ENCODE data around the gene ANKRD11. TPM values are rescaled to one million over a fixed set of nuclear protein-coding genes. Genes with fewer than 3 reads are reported as not detected.
A peak's percentile ranks its signal among the peaks of the same experiment; 100 is the strongest.

The ANKRD11 gene
- total and polyA plus RNA-seq, 7 donors: 30.6 to 161 (median 42.8) TPM

- intact Hi-C loops (cut with DNase I): loop anchor here (5.0 kb wide), 1 partner anchor 42 kb away; no protein-coding TSS in a partner anchor
- H3K27me3 ChIP-seq: no peaks in the 10 kb centered on the region
- peak overlapping the region in 1 of 4 donors; percentile 56 for H3K27ac ChIP-seq
- peaks cover 0 to 67% (median 62%) of the 10 kb centered on the region in 4 donors for H3K4me1 ChIP-seq
- no peaks in the 10 kb centered on the region for H3K9me3 ChIP-seq
- no peak for DNase-seq
- H3K36me3 ChIP-seq: no peaks in the 10 kb centered on the region
- TF ChIP-seq CTCF (IDR thresholded peaks at IDR 0.05) (no peak), EP300 (IDR thresholded peaks at IDR 0.05) (no peak), POLR2AphosphoS5 (IDR thresholded peaks at IDR 0.05) (no peak), POLR2A (IDR thresholded peaks at IDR 0.05) (no peak)
- H3K4me3 ChIP-seq: no peak overlapping the region
- WGBS, 2 donors: 78 to 86% methylated on average over 16 of the region's 16 CpGs
Observed at GRCh38 chr16:89355007-89355406, 135.4 kb downstream of the ANKRD11 start.

- intact Hi-C loops (cut with DNase I): no loop called here
- WGBS, 2 donors: 20 to 66% methylated on average over 6 of the region's 6 CpGs
- Histone ChIP-seq H3K4me1 (peaks cover 0 to 60% (median 55%) of the 10 kb centered on the region in 4 donors), H3K4me3 (no peak overlapping the region), H3K36me3 (no peaks in the 10 kb centered on the region), H3K27ac (peak overlapping the region in 1 of 4 donors; percentile 56), H3K27me3 (no peaks in the 10 kb centered on the region), H3K9me3 (no peaks in the 10 kb centered on the region)
- no peak for DNase-seq
- TF ChIP-seq POLR2A (IDR thresholded peaks at IDR 0.05) (no peak), EP300 (IDR thresholded peaks at IDR 0.05) (no peak), CTCF (IDR thresholded peaks at IDR 0.05) (no peak), POLR2AphosphoS5 (IDR thresholded peaks at IDR 0.05) (no peak)
Observed at GRCh38 chr16:89354325-89354724, 136.0 kb downstream of the ANKRD11 start.

GRCh38 chr16:89352091-89352681 lies 138.2 kb downstream of the ANKRD11 start:
- no peak overlapping the region for H3K4me3 ChIP-seq
- TF ChIP-seq CTCF (IDR thresholded peaks at IDR 0.05): no peak
- no peak for TF ChIP-seq EP300 (IDR thresholded peaks at IDR 0.05)
- no peaks in the 10 kb centered on the region for H3K27me3 ChIP-seq
- H3K9me3 ChIP-seq: no peaks in the 10 kb centered on the region
- peak overlapping the region in 2 of 4 donors; percentile 32 to 56 for H3K27ac ChIP-seq
- WGBS, 2 donors: 88 to 93% methylated on average over 13 of the region's 13 CpGs
- intact Hi-C loops (cut with DNase I): no loop called here
- H3K4me1 ChIP-seq: peaks cover 0 to 39% (median 33%) of the 10 kb centered on the region in 4 donors
- H3K36me3 ChIP-seq: no peaks in the 10 kb centered on the region
- DNase-seq: no peak

- Histone ChIP-seq H3K4me3 (no peak overlapping the region), H3K27ac (no peak overlapping the region), H3K27me3 (no peaks in the 10 kb centered on the region), H3K36me3 (no peaks in the 10 kb centered on the region), H3K9me3 (no peaks in the 10 kb centered on the region), H3K4me1 (peaks cover 0 to 34% (median 30%) of the 10 kb centered on the region in 4 donors)
- no peak for TF ChIP-seq POLR2A (IDR thresholded peaks at IDR 0.05)
- TF ChIP-seq CTCF (IDR thresholded peaks at IDR 0.05): no peak
- TF ChIP-seq EP300 (IDR thresholded peaks at IDR 0.05): no peak
- no peak for TF ChIP-seq POLR2AphosphoS5 (IDR thresholded peaks at IDR 0.05)
- WGBS, 2 donors: 84 to 91% methylated on average over 12 of the region's 12 CpGs
- intact Hi-C loops (cut with DNase I): no loop called here
- no peak for DNase-seq
Observed at GRCh38 chr16:89351645-89352044, 138.7 kb downstream of the ANKRD11 start.
